ENCODE results near the gene OSBPL10. TPM values are rescaled to one million over a fixed set of nuclear protein-coding genes. Genes with fewer than 3 reads are reported as not detected.

The OSBPL10 gene
- total RNA-seq, 4 donors from 2014 or later: 18.6 to 33.6 (median 28.8) TPM

DNA sequence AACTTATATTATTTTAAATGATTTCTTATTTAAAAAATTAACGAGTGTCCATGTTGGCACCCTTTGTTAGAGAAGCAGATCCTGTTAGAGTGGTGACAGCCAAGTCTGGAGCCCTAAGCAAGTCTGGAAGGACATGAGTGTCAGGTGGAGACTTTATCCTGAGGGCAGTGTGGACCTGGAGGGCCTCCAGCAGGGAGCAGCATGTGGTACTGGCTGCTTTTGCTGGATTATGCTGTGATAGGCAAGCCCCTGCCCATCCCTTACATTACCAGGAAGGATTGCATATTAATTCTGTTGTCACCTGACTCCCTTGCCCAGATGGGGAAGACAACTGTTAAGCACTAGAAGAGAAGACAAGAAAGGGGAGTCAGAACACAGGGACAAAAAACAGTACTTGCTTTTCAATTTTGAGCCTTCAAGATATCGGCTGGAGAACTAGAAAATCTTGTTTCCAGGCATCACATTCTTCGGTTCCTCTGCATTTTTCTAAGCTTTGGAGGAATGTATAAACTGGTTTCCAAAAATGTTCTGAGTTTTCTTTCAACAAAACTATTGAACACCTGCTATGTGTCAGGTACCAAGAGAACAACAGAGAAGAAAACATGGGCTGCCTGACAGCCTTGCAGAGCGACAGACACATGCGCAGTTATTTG lies 23.2 kb upstream of the OSBPL10 start:
- peak; percentile 15 to 18 for DNase-seq
- Histone ChIP-seq H3K4me1 (no peaks in the 10 kb centered on the region), H3K27ac (no peak overlapping the region), H3K27me3 (no peaks in the 10 kb centered on the region), H3K9me3 (no peaks in the 10 kb centered on the region), H3K36me3 (no peaks in the 10 kb centered on the region), H3K4me3 (replicated peaks in 1 of 3) (no peak overlapping the region)
- intact Hi-C loops (cut with DNase I): no loop called here
- WGBS, 2 donors: 75 to 78% methylated on average over 5 of the region's 5 CpGs
- no peak for TF ChIP-seq POLR2A (IDR thresholded peaks at IDR 0.05)
- TF ChIP-seq, protein P1, sequence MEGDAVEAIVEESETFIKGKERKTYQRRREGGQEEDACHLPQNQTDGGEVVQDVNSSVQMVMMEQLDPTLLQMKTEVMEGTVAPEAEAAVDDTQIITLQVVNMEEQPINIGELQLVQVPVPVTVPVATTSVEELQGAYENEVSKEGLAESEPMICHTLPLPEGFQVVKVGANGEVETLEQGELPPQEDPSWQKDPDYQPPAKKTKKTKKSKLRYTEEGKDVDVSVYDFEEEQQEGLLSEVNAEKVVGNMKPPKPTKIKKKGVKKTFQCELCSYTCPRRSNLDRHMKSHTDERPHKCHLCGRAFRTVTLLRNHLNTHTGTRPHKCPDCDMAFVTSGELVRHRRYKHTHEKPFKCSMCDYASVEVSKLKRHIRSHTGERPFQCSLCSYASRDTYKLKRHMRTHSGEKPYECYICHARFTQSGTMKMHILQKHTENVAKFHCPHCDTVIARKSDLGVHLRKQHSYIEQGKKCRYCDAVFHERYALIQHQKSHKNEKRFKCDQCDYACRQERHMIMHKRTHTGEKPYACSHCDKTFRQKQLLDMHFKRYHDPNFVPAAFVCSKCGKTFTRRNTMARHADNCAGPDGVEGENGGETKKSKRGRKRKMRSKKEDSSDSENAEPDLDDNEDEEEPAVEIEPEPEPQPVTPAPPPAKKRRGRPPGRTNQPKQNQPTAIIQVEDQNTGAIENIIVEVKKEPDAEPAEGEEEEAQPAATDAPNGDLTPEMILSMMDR (IDR thresholded peaks at IDR 0.05): peak in 1 of 6 experiments; percentile 14

DNA sequence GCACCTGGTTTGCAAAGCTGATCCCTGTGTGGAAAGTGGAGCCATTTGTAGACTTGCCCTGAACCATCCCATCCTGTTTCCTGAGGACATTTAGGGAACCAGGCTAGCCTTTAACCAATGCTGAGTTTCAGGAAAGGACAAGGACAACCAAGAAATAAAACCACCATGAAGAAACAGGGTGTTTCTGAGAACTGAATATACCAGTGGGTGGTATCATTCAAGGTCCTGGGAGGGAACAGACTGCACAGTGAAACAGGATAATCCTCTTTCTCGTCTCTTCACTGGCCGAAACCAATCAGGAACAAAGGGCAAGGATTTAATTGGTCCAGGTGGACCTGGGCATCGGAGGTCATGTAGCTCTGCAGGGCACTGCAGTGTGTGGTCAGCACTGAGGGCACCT lies 22.3 kb upstream of the OSBPL10 start:
- H3K9me3 ChIP-seq: no peaks in the 10 kb centered on the region
- no peak overlapping the region for H3K27ac ChIP-seq
- no peaks in the 10 kb centered on the region for H3K4me1 ChIP-seq
- intact Hi-C loops (cut with DNase I): no loop called here
- no peak for DNase-seq
- no peak for TF ChIP-seq POLR2A (IDR thresholded peaks at IDR 0.05)
- TF ChIP-seq, protein P1 (IDR thresholded peaks at IDR 0.05): no peak
- no peaks in the 10 kb centered on the region for H3K36me3 ChIP-seq
- WGBS, 2 donors: 90 to 93% methylated on average over 3 of the region's 3 CpGs
- no peak overlapping the region for H3K4me3 ChIP-seq (replicated peaks in 1 of 3)
- no peaks in the 10 kb centered on the region for H3K27me3 ChIP-seq

DNA sequence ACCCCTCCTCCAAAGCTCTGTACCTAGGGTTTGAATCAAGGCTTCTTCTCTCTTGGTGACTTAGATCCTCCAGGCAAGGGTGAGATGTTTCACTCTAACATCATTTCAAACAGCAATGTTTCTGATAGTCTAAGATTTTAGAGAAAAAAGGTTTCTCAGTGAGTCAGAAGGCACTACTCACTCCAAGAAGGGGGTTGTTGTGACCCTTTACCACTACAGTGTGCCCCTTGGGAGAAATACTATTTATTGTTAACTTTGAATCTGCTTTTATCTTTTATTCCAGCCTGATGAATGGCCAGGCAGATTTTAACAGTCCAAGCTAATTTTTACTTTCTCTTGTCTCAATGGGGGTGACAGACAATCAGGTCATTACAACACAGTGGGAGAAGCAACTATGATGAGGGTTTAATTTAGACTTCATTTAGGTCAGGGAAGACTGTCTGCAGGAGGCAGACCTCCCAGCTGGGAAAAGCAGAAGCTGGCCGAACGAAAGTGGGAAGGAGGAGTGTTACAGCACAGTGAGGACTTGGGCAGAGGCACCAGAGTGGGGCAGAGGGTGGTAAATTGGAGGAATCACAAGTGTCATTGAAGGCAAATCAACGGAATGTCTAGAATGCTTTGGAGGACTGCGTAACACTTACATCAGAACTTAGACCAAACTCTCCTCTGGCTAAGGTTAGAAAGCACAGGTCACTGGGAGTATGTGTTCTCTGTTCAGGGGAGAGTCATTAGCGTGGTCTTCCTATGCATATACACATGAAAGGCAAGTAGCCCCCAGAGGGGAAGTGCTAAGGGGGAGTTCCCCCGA lies 21.7 kb upstream of the OSBPL10 start:
- Histone ChIP-seq H3K27ac (no peak overlapping the region), H3K4me1 (no peaks in the 10 kb centered on the region), H3K36me3 (no peaks in the 10 kb centered on the region), H3K4me3 (replicated peaks in 1 of 3) (no peak overlapping the region), H3K27me3 (no peaks in the 10 kb centered on the region), H3K9me3 (no peaks in the 10 kb centered on the region)
- no peak for TF ChIP-seq POLR2A (IDR thresholded peaks at IDR 0.05)
- TF ChIP-seq, protein P1 (IDR thresholded peaks at IDR 0.05): no peak
- intact Hi-C loops (cut with DNase I): no loop called here
- 44 to 51% methylated on average over 6 of the region's 6 CpGs for WGBS, 2 donors
- DNase-seq: no peak

DNA sequence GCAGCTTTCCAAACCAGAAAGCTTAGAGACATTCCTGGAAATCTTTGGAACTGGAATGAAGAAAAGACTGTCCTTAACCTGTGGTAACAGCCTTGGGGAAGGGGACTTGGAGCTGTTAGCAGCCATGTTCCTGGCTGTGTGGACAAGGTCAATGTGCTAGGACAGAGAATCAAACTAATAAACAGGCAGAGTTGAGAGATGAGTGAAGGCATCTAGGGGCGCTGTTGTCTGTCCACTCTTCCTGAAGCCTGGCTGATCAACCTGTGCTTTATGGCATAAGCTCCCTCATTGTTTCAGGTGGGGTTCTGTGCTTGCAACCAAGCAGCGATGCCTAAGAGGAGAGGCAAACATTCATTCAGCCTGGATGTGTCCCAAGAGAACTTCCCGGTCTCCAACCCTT lies 19.8 kb upstream of the OSBPL10 start:
- Histone ChIP-seq H3K9me3 (no peaks in the 10 kb centered on the region), H3K36me3 (no peaks in the 10 kb centered on the region), H3K4me1 (no peaks in the 10 kb centered on the region), H3K27me3 (no peaks in the 10 kb centered on the region), H3K27ac (no peak overlapping the region), H3K4me3 (replicated peaks in 1 of 3) (no peak overlapping the region)
- no peak for DNase-seq
- intact Hi-C loops (cut with DNase I): no loop called here
- TF ChIP-seq, protein P1 (IDR thresholded peaks at IDR 0.05): no peak
- TF ChIP-seq POLR2A (IDR thresholded peaks at IDR 0.05): no peak
- 85 to 86% methylated on average over 3 of the region's 3 CpGs for WGBS, 2 donors

DNA sequence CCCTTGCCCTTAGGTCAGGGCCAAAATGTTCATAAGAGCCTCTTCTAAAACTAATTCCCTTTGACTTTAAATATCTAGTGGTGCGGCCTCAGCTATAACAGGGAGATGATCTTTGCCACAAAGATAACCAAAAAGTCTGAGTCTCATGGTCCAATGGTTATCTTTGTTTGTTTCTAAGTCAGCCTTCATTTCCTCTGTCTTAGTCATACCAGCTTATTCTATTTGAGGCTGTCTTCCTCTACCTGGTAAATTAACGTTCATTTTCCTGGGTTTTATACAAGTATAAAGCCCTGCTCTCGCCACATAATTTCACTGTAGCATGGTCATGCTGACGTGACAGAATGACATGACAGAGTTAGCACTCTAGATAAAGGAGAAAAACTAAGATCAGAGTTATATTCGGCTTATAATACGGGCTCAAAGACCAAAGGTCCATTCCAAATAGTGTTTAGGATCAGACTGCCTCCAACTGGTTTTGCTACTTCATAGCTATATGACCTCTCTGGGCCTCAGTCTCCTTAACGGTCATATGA lies 18.9 kb upstream of the OSBPL10 start:
- Histone ChIP-seq H3K36me3 (no peaks in the 10 kb centered on the region), H3K9me3 (no peaks in the 10 kb centered on the region), H3K27ac (no peak overlapping the region), H3K4me3 (replicated peaks in 1 of 3) (no peak overlapping the region), H3K4me1 (no peaks in the 10 kb centered on the region), H3K27me3 (no peaks in the 10 kb centered on the region)
- intact Hi-C loops (cut with DNase I): no loop called here
- no peak for TF ChIP-seq POLR2A (IDR thresholded peaks at IDR 0.05)
- TF ChIP-seq, protein P1 (IDR thresholded peaks at IDR 0.05): no peak
- no peak for DNase-seq
- 93 to 94% methylated on average over 7 of the region's 7 CpGs for WGBS, 2 donors
